ENCODE measurements around the gene SPHKAP. TPM values are rescaled to one million over a fixed set of nuclear protein-coding genes. Genes with fewer than 3 reads are reported as not detected.
"Not testable (repeated sequence)": the region's sequence is repeated elsewhere in the genome, so short reads cannot be mapped to it uniquely, and the experiment has no call there.

SPHKAP gene
- total RNA-seq, 1 experiment from 2014 or later = 10.3 TPM

DNA sequence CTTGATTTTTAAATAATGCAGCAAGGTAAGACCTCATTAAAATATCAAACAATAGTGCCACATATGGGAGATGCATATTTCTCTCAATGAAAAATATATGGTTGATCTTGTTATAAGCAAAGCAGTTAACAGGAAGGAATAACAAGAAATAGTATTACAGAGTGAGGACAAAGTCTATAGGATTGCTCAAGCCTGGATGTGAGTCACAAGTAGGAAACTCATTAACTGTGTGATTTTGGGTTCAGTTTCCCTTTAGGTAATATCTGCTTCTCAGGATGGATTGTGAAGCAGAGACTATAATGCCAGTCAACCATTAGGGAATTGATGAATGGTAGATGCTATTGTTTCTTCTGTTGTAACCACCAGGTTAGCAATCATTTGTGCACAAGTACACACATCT, 42.9 kb upstream of the SPHKAP start:
- no peaks in the 10 kb centered on the region for H3K36me3 ChIP-seq (ENCODE audit: insufficient read depth, low read length, poor library complexity, severe bottlenecking)
- H3K4me3 ChIP-seq (ENCODE audit: low read depth, low read length, poor library complexity, severe bottlenecking) = no peak overlapping the region
- no peak overlapping the region for H3K27ac ChIP-seq (ENCODE audit: low read depth, low read length, poor library complexity, severe bottlenecking)
- H3K4me1 ChIP-seq (ENCODE audit: insufficient read depth, low read length, poor library complexity, severe bottlenecking) = no peaks in the 10 kb centered on the region
- no peaks in the 10 kb centered on the region for H3K9me3 ChIP-seq (ENCODE audit: low read depth, low read length, poor library complexity, severe bottlenecking)
- intact Hi-C loops (cut with micrococcal nuclease; ENCODE audit: unreplicated experiment) = no loop called here
- H3K27me3 ChIP-seq (replicated peaks; ENCODE audit: insufficient read depth, low read depth, low read length, poor library complexity) = no peaks in the 10 kb centered on the region
- CTCF ChIA-PET = no interaction called here
- no peak for TF ChIP-seq CTCF (conservative IDR thresholded peaks at IDR 0.05; ENCODE audit: low read depth, low read length)
- TF ChIP-seq EZH2 (IDR thresholded peaks at IDR 0.05; ENCODE audit: borderline replicate concordance, low read depth, low read length, poor library complexity, severe bottlenecking) = no peak
- BruUV-seq (replicated peaks) = no TSS peak
- POLR2A ChIA-PET (ENCODE audit: low non-redundant PET) = no interaction called here
- DNase-seq (ENCODE audit: low spot score) = no peak

GRCh38 chr2:228218593-228218992, 37.1 kb upstream of the SPHKAP start:
- intact Hi-C loops (cut with micrococcal nuclease; ENCODE audit: unreplicated experiment); CTCF ChIA-PET; DNase-seq (ENCODE audit: low spot score); H3K9me3 ChIP-seq (ENCODE audit: low read depth, low read length, poor library complexity, severe bottlenecking); H3K4me3 ChIP-seq (ENCODE audit: low read depth, low read length, poor library complexity, severe bottlenecking); H3K36me3 ChIP-seq (ENCODE audit: insufficient read depth, low read length, poor library complexity, severe bottlenecking); H3K27ac ChIP-seq (ENCODE audit: low read depth, low read length, poor library complexity, severe bottlenecking); BruUV-seq (replicated peaks); H3K4me1 ChIP-seq (ENCODE audit: insufficient read depth, low read length, poor library complexity, severe bottlenecking); H3K27me3 ChIP-seq (replicated peaks; ENCODE audit: insufficient read depth, low read depth, low read length, poor library complexity); POLR2A ChIA-PET (ENCODE audit: low non-redundant PET): not testable (repeated sequence)

DNA sequence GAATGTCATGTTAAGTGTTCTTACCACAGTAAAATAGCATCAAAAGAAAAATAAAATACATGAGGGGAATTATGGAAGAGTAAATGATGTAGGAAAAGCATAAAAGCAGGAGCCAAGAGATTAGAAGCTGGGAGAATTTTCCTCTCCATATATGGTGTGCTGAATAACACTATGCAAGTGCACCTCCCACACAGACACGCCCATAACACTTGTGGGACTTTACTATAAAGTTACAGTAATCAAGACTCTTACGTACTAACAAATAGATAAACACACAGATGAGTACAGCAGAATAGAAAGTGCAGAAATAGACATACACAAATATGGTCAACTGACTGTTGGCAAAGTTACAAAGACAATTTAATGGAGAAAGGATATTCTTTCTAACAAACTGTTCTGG, 16.0 kb upstream of the SPHKAP start:
- Histone ChIP-seq H3K36me3 (ENCODE audit: insufficient read depth, low read length, poor library complexity, severe bottlenecking) (no peaks in the 10 kb centered on the region), H3K4me1 (ENCODE audit: insufficient read depth, low read length, poor library complexity, severe bottlenecking) (no peaks in the 10 kb centered on the region), H3K4me3 (ENCODE audit: low read depth, low read length, poor library complexity, severe bottlenecking) (no peak overlapping the region), H3K27ac (ENCODE audit: low read depth, low read length, poor library complexity, severe bottlenecking) (no peak overlapping the region), H3K9me3 (ENCODE audit: low read depth, low read length, poor library complexity, severe bottlenecking) (no peaks in the 10 kb centered on the region), H3K27me3 (replicated peaks; ENCODE audit: insufficient read depth, low read depth, low read length, poor library complexity) (no peaks in the 10 kb centered on the region)
- ChIA-PET POLR2A (ENCODE audit: low non-redundant PET) (interaction anchor here (0.7 kb wide), 1 partner anchor 256 kb away, joined by 3 read pairs; no protein-coding TSS in a partner anchor), CTCF (no interaction called here)
- no peak for TF ChIP-seq EZH2 (IDR thresholded peaks at IDR 0.05; ENCODE audit: borderline replicate concordance, low read depth, low read length, poor library complexity, severe bottlenecking)
- no peak for TF ChIP-seq CTCF (conservative IDR thresholded peaks at IDR 0.05; ENCODE audit: low read depth, low read length)
- intact Hi-C loops (cut with micrococcal nuclease; ENCODE audit: unreplicated experiment) = no loop called here
- no TSS peak for BruUV-seq (replicated peaks)
- DNase-seq (ENCODE audit: low spot score) = no peak
